Motor neuron (in vitro differentiated cells): ENCODE measurements around the gene PLEK2. TPM values are rescaled to one million over a fixed set of nuclear protein-coding genes. Genes with fewer than 3 reads are reported as not detected.
A peak's percentile ranks its signal among the peaks of the same experiment; 100 is the strongest.
"Not testable (repeated sequence)": the region's sequence is repeated elsewhere in the genome, so short reads cannot be mapped to it uniquely, and the experiment has no call there.

ENCODE experiments used
- ATAC-seq, 8 experiments: fragments of 200-7000 bp; cut with Tn5 transposase; replicated peaks in 6 of 8; 2 replicates each; pipeline ENCODE4 v1.8.0; 2021; ENCODE audit warnings: mild to moderate bottlenecking in 8 of 8, moderate library complexity in 8 of 8
- H3K27ac ChIP-seq, 2 donors: fragments of 250-450 bp; sonication (Bioruptor Pico); 2 replicates each; pipeline ENCODE4 v1.9.0; 2021; ENCODE audit warnings: antibody characterized with exemption in 2 of 2, mild to moderate bottlenecking in 2 of 2, moderate library complexity in 1 of 2
- H3K4me1 ChIP-seq, 2 donors: fragments of 250-450 bp; sonication (Bioruptor Pico); replicated peaks in 1 of 2; 2 replicates each; pipeline ENCODE4 v1.6.1; 2021; ENCODE audit warnings: antibody characterized with exemption in 2 of 2, mild to moderate bottlenecking in 2 of 2, moderate library complexity in 1 of 2
- H3K4me3 ChIP-seq, 5 donors: fragments of 250-450 bp; sonication (Bioruptor Pico); 2 replicates each; pipeline ENCODE4 v1.9.0; 2021; ENCODE audit warnings: antibody characterized with exemption in 5 of 5, mild to moderate bottlenecking in 5 of 5, moderate library complexity in 4 of 5
- WGBS, 10 experiments: fragments of 450-650 bp; shearing (Covaris generic); methylation state at CpG; one replicate each; pipeline ENCODE4 v1.0.0; 2022; 5-methylcytosine and 5-hydroxymethylcytosine counted together
- in situ Hi-C, 9 experiments: fragments of 400-800 bp; cut with MboI; loops; one replicate each; pipeline ENCODE4 v1.15.0; 2021; ENCODE audit warnings: low sequenced_read_pairs in 9 of 9, low pct_unique_long_range_greater_than_20kb in 2 of 9; ENCODE audit not compliant: unreplicated experiment in 9 of 9
- total RNA-seq, 8 experiments: library from RNA; unstranded; fragments of 300-600 nt; gene quantifications; 2 replicates each; pipeline versions ENCODE4 v1.2.3 to v1.2.4, GENCODE V29; 2022

Gene PLEK2
- 1 to 10 TPM in 2 of 8 experiments, under 1 TPM in 3, not detected in 3; 0.22 to 2.1 (median 0.82) TPM for total RNA-seq

GRCh38 chr14:67411820-67412421, at the start of gene PLEK2:
Gene PLEK2, minus strand, starts transcription at chr14:67412165. Its CDS starts 106 bp downstream, at chr14:67412059.
- H3K27ac ChIP-seq: no peak within 1 kb of the TSS
- 0 to 30% (median 3%) methylated on average over 4 to 11 of the region's 63 CpGs; no CpG with 5 or more reads in 6 of the 10 experiments for WGBS, 10 experiments
- in situ Hi-C loops: no loop called here
- H3K4me3 ChIP-seq: peak within 1 kb of the TSS in 1 of 5 donors; percentile 6
- no peaks in the 10 kb centered on the region for H3K4me1 ChIP-seq
- peak in 4 of 8 experiments; percentile 21 to 75 (median 48) for ATAC-seq

- 10 to 63% (median 57%) methylated on average over 1 to 3 of the region's 3 CpGs; no CpG with 5 or more reads in 4 of the 10 experiments for WGBS, 10 experiments
- in situ Hi-C loops: no loop called here
- H3K4me3 ChIP-seq: no peak overlapping the region
- no peaks in the 10 kb centered on the region for H3K4me1 ChIP-seq
- peak in 2 of 8 experiments; percentile 53 for ATAC-seq
- H3K27ac ChIP-seq: no peak overlapping the region
These were observed 49.5 kb upstream of the PLEK2 start for GRCh38 chr14:67461341-67461985.

GRCh38 chr14:67459336-67459735, 47.4 kb upstream of the PLEK2 start:
- in situ Hi-C loops: no loop called here
- Histone ChIP-seq H3K27ac (no peak overlapping the region), H3K4me3 (no peak overlapping the region), H3K4me1 (no peaks in the 10 kb centered on the region)
- no peak for ATAC-seq
- WGBS, 10 experiments: 11 to 89% (median 72%) methylated on average over 1 to 5 of the region's 5 CpGs; no CpG with 5 or more reads in 1 of the 10 experiments

GRCh38 chr14:67457782-67458181, 45.8 kb upstream of the PLEK2 start:
- ATAC-seq: peak in 5 of 8 experiments; percentile 25 to 95 (median 76)
- WGBS, 10 experiments: 18 to 40% methylated on average over 4 to 5 of the region's 6 CpGs; no CpG with 5 or more reads in 8 of the 10 experiments
- Histone ChIP-seq H3K27ac (no peak overlapping the region), H3K4me3 (no peak overlapping the region), H3K4me1 (no peaks in the 10 kb centered on the region)
- in situ Hi-C loops: no loop called here

- H3K27ac ChIP-seq: no peak overlapping the region
- H3K4me3 ChIP-seq: no peak overlapping the region
- in situ Hi-C loops: no loop called here
- ATAC-seq: no peak
- no peaks in the 10 kb centered on the region for H3K4me1 ChIP-seq
- 50 to 95% (median 79%) methylated on average over 1 to 5 of the region's 5 CpGs; no CpG with 5 or more reads in 1 of the 10 experiments for WGBS, 10 experiments
These were observed 44.8 kb upstream of the PLEK2 start for GRCh38 chr14:67456732-67457131.

GRCh38 chr14:67453575-67454300, 41.8 kb upstream of the PLEK2 start:
- Histone ChIP-seq H3K4me1 (no peaks in the 10 kb centered on the region), H3K27ac (no peak overlapping the region), H3K4me3 (no peak overlapping the region)
- in situ Hi-C loops: no loop called here
- ATAC-seq: no peak
- 40 to 92% (median 78%) methylated on average over 1 to 4 of the region's 5 CpGs; no CpG with 5 or more reads in 6 of the 10 experiments for WGBS, 10 experiments

GRCh38 chr14:67451667-67452066, 39.7 kb upstream of the PLEK2 start:
- H3K4me1 ChIP-seq, H3K27ac ChIP-seq, in situ Hi-C loops, H3K4me3 ChIP-seq: not testable (repeated sequence)
- ATAC-seq: peak in 2 of 8 experiments; percentile 51 to 80
- WGBS, 10 experiments: 33 to 94% (median 53%) methylated on average over 2 to 6 of the region's 6 CpGs; no CpG with 5 or more reads in 3 of the 10 experiments

GRCh38 chr14:67449096-67449495, 37.1 kb upstream of the PLEK2 start:
- in situ Hi-C loops: loop anchor here in 1 of 9 experiments (25.0 kb wide), 1 partner anchor 238 kb away; the partner anchor contains the start of gene RDH11
- H3K27ac ChIP-seq: no peak overlapping the region
- H3K4me1 ChIP-seq: no peaks in the 10 kb centered on the region
- H3K4me3 ChIP-seq: no peak overlapping the region
- 67 to 100% (median 93%) methylated on average over 1 to 2 of the region's 2 CpGs; no CpG with 5 or more reads in 5 of the 10 experiments for WGBS, 10 experiments
- no peak for ATAC-seq

GRCh38 chr14:67447033-67447381, 35.0 kb upstream of the PLEK2 start:
- 40 to 100% (median 83%) methylated on average over 1 of the region's 1 CpG; no CpG with 5 or more reads in 5 of the 10 experiments for WGBS, 10 experiments
- Histone ChIP-seq H3K4me3 (no peak overlapping the region), H3K4me1 (no peaks in the 10 kb centered on the region), H3K27ac (no peak overlapping the region)
- ATAC-seq: no peak
- in situ Hi-C loops: loop anchor here in 1 of 9 experiments (25.0 kb wide), 1 partner anchor 240 kb away; the partner anchor contains the start of gene RDH11

- H3K4me3 ChIP-seq: no peak overlapping the region
- ATAC-seq: peak in 2 of 8 experiments; percentile 43 to 72
- no peaks in the 10 kb centered on the region for H3K4me1 ChIP-seq
- in situ Hi-C loops: loop anchor here in 1 of 9 experiments (25.0 kb wide), 1 partner anchor 241 kb away; the partner anchor contains the start of gene RDH11
- H3K27ac ChIP-seq: no peak overlapping the region
- WGBS, 10 experiments: 22 to 100% (median 70%) methylated on average over 1 to 6 of the region's 8 CpGs; no CpG with 5 or more reads in 2 of the 10 experiments
These were observed 34.5 kb upstream of the PLEK2 start for GRCh38 chr14:67446371-67447032.

- WGBS, 10 experiments: 38 to 100% (median 80%) methylated on average over 1 to 3 of the region's 3 CpGs; no CpG with 5 or more reads in 4 of the 10 experiments
- Histone ChIP-seq H3K4me3 (no peak overlapping the region), H3K27ac (no peak overlapping the region), H3K4me1 (no peaks in the 10 kb centered on the region)
- in situ Hi-C loops: loop anchor here in 1 of 9 experiments (25.0 kb wide), 1 partner anchor 243 kb away; the partner anchor contains the start of gene RDH11
- no peak for ATAC-seq
These were observed 32.4 kb upstream of the PLEK2 start for GRCh38 chr14:67444395-67444794.

- in situ Hi-C loops: loop anchor here in 1 of 9 experiments (25.0 kb wide), 1 partner anchor 245 kb away; the partner anchor contains the start of gene RDH11
- ATAC-seq: no peak
- Histone ChIP-seq H3K4me3 (no peak overlapping the region), H3K4me1 (no peaks in the 10 kb centered on the region), H3K27ac (no peak overlapping the region)
- WGBS, 10 experiments: 29 to 100% (median 68%) methylated on average over 1 to 6 of the region's 8 CpGs
These were observed 30.4 kb upstream of the PLEK2 start for GRCh38 chr14:67442139-67442906.
